Panc1 (cell line): ENCODE results near the gene ZNF512B.

Experiments
- CTCF ChIP-seq: fragments of 450-650 bp; IDR thresholded peaks from 2 replicates; pipeline ENCODE4 v1.5.1; 2017; ENCODE audit warnings: mild to moderate bottlenecking
- POLR2AphosphoS5 ChIP-seq: IDR thresholded peaks from 2 replicates; pipeline ENCODE4 v1.6.1; 2012; ENCODE audit warnings: mild to moderate bottlenecking, low read depth, low read length, moderate library complexity
- REST ChIP-seq, 2 experiments: IDR thresholded peaks; 2 replicates each; pipeline ENCODE4 v1.6.1; 2011 to 2012; ENCODE audit warnings: low read depth in 2 of 2, control low read depth in 1 of 2, low read length in 1 of 2, mild to moderate bottlenecking in 1 of 2, moderate library complexity in 1 of 2; ENCODE audit not compliant: insufficient read depth in 1 of 2
- SIN3A ChIP-seq: IDR thresholded peaks from 2 replicates; pipeline ENCODE4 v1.6.1; 2012; ENCODE audit warnings: low read depth, mild to moderate bottlenecking, low read length, moderate library complexity, borderline replicate concordance; ENCODE audit not compliant: insufficient read depth
- TCF7L2 ChIP-seq: IDR thresholded peaks from 2 replicates; pipeline ENCODE4 v1.6.1; 2011; ENCODE audit warnings: mild to moderate bottlenecking, low read depth, low read length, inconsistent platforms

- TF ChIP-seq REST (IDR thresholded peaks at IDR 0.05; ENCODE audit: insufficient read depth in 1 of 2, low read depth in 2 of 2, low read length in 1 of 2) = no peak
- no peak for TF ChIP-seq CTCF
- TF ChIP-seq POLR2AphosphoS5 = no peak
- no peak for TF ChIP-seq SIN3A
- no peak for TF ChIP-seq TCF7L2
Observed at GRCh38 chr20:63944078-63944941, 25.4 kb downstream of the ZNF512B start.
